DOHH2 (cell line): Measurements from ENCODE around the gene MED25.

Experiments
- H3F3A ChIP-seq: fragments of 200-600 bp; sonication (generic), shearing (Covaris generic); 2 replicates; pipeline ENCODE4 v1.6.0; 2016; ENCODE audit warnings: antibody characterized with exemption, mild to moderate bottlenecking; ENCODE audit not compliant: control insufficient read depth, insufficient read depth
- H3K27ac ChIP-seq: fragments of 200-600 bp; sonication (generic); 2 replicates; pipeline ENCODE4 v1.5.1; 2014; ENCODE audit warnings: low read depth, mild to moderate bottlenecking, low read length, moderate library complexity
- H3K27me3 ChIP-seq: fragments of 200-600 bp; sonication (generic); 2 replicates; pipeline ENCODE4 v1.6.1; 2014; ENCODE audit warnings: mild to moderate bottlenecking, low read length, mixed read lengths; ENCODE audit not compliant: control insufficient read depth
- H3K36me3 ChIP-seq: fragments of 200-600 bp; sonication (generic); 2 replicates; pipeline ENCODE4 v1.6.1; 2014; ENCODE audit warnings: mild to moderate bottlenecking, low read length, moderate library complexity, mixed read lengths; ENCODE audit not compliant: control insufficient read depth
- H3K4me1 ChIP-seq: fragments of 200-600 bp; sonication (generic); 2 replicates; pipeline ENCODE4 v1.6.1; 2014; ENCODE audit warnings: mild to moderate bottlenecking, low read length, mixed read lengths; ENCODE audit not compliant: control insufficient read depth
- H3K4me2 ChIP-seq: fragments of 200-600 bp; sonication (generic); 2 replicates; pipeline ENCODE4 v1.6.0; 2014; ENCODE audit warnings: mild to moderate bottlenecking, low read length, moderate library complexity
- H3K4me3 ChIP-seq: fragments of 200-600 bp; sonication (generic); 2 replicates; pipeline ENCODE4 v1.5.1; 2014; ENCODE audit warnings: mild to moderate bottlenecking, low read length, mixed read lengths
- H3K79me2 ChIP-seq: fragments of 200-600 bp; sonication (generic); 2 replicates; pipeline ENCODE4 v1.6.1; 2014; ENCODE audit warnings: mild to moderate bottlenecking, low read length, mixed read lengths; ENCODE audit not compliant: control insufficient read depth
- H3K9me2 ChIP-seq: fragments of 200-600 bp; sonication (generic); replicated peaks from 2 replicates; pipeline ENCODE4 v1.6.1; 2014; ENCODE audit warnings: mild to moderate bottlenecking, low read length, mixed read lengths; ENCODE audit not compliant: control insufficient read depth
- H3K9me3 ChIP-seq: fragments of 200-600 bp; sonication (generic); 2 replicates; pipeline ENCODE4 v1.6.1; 2014; ENCODE audit warnings: antibody characterized with exemption, low read length, mixed read lengths; ENCODE audit not compliant: control insufficient read depth, insufficient read depth
- H4K20me1 ChIP-seq: fragments of 200-600 bp; sonication (generic); 2 replicates; pipeline ENCODE4 v1.6.0; 2014; ENCODE audit warnings: low read depth, mild to moderate bottlenecking, antibody characterized with exemption, low read length, moderate library complexity; ENCODE audit not compliant: control insufficient read depth, insufficient read depth
- CTCF ChIP-seq: fragments of 200-600 bp; sonication (generic); IDR thresholded peaks from one replicate; pipeline ENCODE4 v1.5.1; 2014; ENCODE audit warnings: antibody characterized with exemption, mild to moderate bottlenecking, low read depth, low read length; ENCODE audit not compliant: poor library complexity, severe bottlenecking
- EZH2phosphoT487 ChIP-seq: fragments of 200-600 bp; sonication (generic); IDR thresholded peaks from 2 replicates; pipeline ENCODE4 v1.6.1; 2017; ENCODE audit warnings: borderline replicate concordance, mild to moderate bottlenecking, antibody characterized with exemption, low read length, moderate library complexity, mixed read lengths

The MED25 gene

DNA sequence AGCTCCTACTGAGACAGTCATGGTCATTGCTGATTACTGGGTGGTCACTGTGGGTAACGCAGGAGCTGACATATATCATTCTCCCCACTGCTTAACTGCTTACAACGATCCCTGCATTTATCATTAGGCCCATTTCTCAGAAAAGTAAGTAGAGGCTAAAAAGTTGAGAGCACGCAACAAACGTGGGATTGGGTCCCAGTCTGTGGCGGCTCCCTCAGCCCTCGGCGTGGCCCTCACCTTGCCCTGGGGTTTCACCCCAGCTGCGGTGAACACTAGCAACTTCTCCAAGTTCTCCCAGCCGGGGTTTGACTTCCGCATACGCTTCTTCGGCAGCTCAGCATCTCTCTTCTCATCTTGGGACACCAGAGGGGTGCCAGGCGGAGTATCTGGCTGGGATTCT lies 46.8 kb downstream of the MED25 start:
- 0 out of 2 replicates have a peak, but pooled peaks cover 10% of the 10 kb centered on the region for H4K20me1 ChIP-seq

GRCh38 chr19:49866933-49867782 lies 49.1 kb downstream of the MED25 start, which contains the start of gene PNKP:
Gene PNKP, minus strand, starts transcription at chr19:49867576. Its CDS starts 372 bp downstream, at chr19:49867204.
- H3K36me3 ChIP-seq = peaks cover 41% of the 10 kb centered on the region
- peaks cover 48% of the 10 kb centered on the region for H3K4me1 ChIP-seq
- H4K20me1 ChIP-seq = 0 out of 2 replicates have a peak, but pooled peaks cover 10% of the 10 kb centered on the region
- H3K4me2 ChIP-seq = peak within 1 kb of the TSS; percentile 98
- no peaks in the 10 kb centered on the region for H3K9me3 ChIP-seq
- no peaks in the 10 kb centered on the region for H3K27me3 ChIP-seq
- peak within 1 kb of the TSS; percentile 91 for H3K27ac ChIP-seq
- peak within 1 kb of the TSS; percentile 89 for H3K4me3 ChIP-seq
- TF ChIP-seq EZH2phosphoT487 (no peak), CTCF (peak; percentile 27)
- peaks cover 11% of the 10 kb centered on the region for H3F3A ChIP-seq
- no peaks in the 10 kb centered on the region for H3K9me2 ChIP-seq
- peaks cover 53% of the 10 kb centered on the region for H3K79me2 ChIP-seq

More for the DNA sequence above, 46.8 kb downstream of the MED25 start:
- H3K9me2 ChIP-seq = no peaks in the 10 kb centered on the region
- H3K36me3 ChIP-seq = peaks cover 55% of the 10 kb centered on the region
- peaks cover 37% of the 10 kb centered on the region for H3K4me1 ChIP-seq
- peak overlapping the region; percentile 98; the same call in 1 of the 2 replicates for H3K4me2 ChIP-seq
- no peak overlapping the region for H3K27ac ChIP-seq
- H3K27me3 ChIP-seq = no peaks in the 10 kb centered on the region
- H3K9me3 ChIP-seq = no peaks in the 10 kb centered on the region
- H3K79me2 ChIP-seq = peaks cover 43% of the 10 kb centered on the region
- H3K4me3 ChIP-seq = peak overlapping the region; percentile 89; the same call in 1 of the 2 replicates
- H3F3A ChIP-seq = peaks cover 11% of the 10 kb centered on the region
- TF ChIP-seq EZH2phosphoT487 (no peak), CTCF (no peak)

GRCh38 chr19:49869009-49869483 lies 51.0 kb downstream of the MED25 start:
- peaks cover 24% of the 10 kb centered on the region for H3K36me3 ChIP-seq
- peaks cover 39% of the 10 kb centered on the region for H3K79me2 ChIP-seq
- H3K4me2 ChIP-seq = peak overlapping the region; percentile 98
- peak overlapping the region; percentile 89 for H3K4me3 ChIP-seq
- peak overlapping the region; percentile 91 for H3K27ac ChIP-seq
- H4K20me1 ChIP-seq = 0 out of 2 replicates have a peak, but pooled peaks cover 10% of the 10 kb centered on the region
- TF ChIP-seq CTCF = no peak
- no peak for TF ChIP-seq EZH2phosphoT487
- H3K4me1 ChIP-seq = peaks cover 48% of the 10 kb centered on the region
- H3F3A ChIP-seq = peaks cover 11% of the 10 kb centered on the region
- no peaks in the 10 kb centered on the region for H3K9me3 ChIP-seq
- H3K27me3 ChIP-seq = no peaks in the 10 kb centered on the region
- no peaks in the 10 kb centered on the region for H3K9me2 ChIP-seq
